ENCODE data around the gene SLC4A4.

GRCh38 chr4:71430609-71431008 is 91.8 kb downstream of the SLC4A4 start:
- TF ChIP-seq, protein P1, sequence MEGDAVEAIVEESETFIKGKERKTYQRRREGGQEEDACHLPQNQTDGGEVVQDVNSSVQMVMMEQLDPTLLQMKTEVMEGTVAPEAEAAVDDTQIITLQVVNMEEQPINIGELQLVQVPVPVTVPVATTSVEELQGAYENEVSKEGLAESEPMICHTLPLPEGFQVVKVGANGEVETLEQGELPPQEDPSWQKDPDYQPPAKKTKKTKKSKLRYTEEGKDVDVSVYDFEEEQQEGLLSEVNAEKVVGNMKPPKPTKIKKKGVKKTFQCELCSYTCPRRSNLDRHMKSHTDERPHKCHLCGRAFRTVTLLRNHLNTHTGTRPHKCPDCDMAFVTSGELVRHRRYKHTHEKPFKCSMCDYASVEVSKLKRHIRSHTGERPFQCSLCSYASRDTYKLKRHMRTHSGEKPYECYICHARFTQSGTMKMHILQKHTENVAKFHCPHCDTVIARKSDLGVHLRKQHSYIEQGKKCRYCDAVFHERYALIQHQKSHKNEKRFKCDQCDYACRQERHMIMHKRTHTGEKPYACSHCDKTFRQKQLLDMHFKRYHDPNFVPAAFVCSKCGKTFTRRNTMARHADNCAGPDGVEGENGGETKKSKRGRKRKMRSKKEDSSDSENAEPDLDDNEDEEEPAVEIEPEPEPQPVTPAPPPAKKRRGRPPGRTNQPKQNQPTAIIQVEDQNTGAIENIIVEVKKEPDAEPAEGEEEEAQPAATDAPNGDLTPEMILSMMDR (IDR thresholded peaks at IDR 0.05; ENCODE audit: low read depth, low read length): no peak
- TF ChIP-seq, protein P2, sequence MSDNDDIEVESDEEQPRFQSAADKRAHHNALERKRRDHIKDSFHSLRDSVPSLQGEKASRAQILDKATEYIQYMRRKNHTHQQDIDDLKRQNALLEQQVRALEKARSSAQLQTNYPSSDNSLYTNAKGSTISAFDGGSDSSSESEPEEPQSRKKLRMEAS (IDR thresholded peaks at IDR 0.05; ENCODE audit: low read depth, low read length): no peak
- TF ChIP-seq POLR2A (IDR thresholded peaks at IDR 0.05; ENCODE audit: extremely low read depth, insufficient read length): no peak
